Chondrocyte (in vitro differentiated cells): ENCODE results near the gene SFI1. TPM values are rescaled to one million over a fixed set of nuclear protein-coding genes. Genes with fewer than 3 reads are reported as not detected.

ENCODE experiments used
- DNase-seq: peaks from one replicate; pipeline ENCODE4 v3.0.0; 2021; ENCODE audit warnings: mixed read lengths, low spot score
- H3K27ac Mint-ChIP-seq: one replicate; pipeline ENCODE4 v1.8.0; 2021; ENCODE audit warnings: mild to moderate bottlenecking, moderate library complexity, mixed read lengths; ENCODE audit not compliant: unreplicated experiment
- H3K27me3 Mint-ChIP-seq: 2 replicates; pipeline ENCODE4 v1.8.0; 2021; ENCODE audit warnings: low read depth, mixed read lengths
- H3K36me3 Mint-ChIP-seq: 2 replicates; pipeline ENCODE4 v1.8.0; 2021; ENCODE audit warnings: low read depth, mixed read lengths
- H3K4me1 Mint-ChIP-seq: 2 replicates; pipeline ENCODE4 v1.8.0; 2021; ENCODE audit warnings: low read depth, mild to moderate bottlenecking, mixed read lengths
- H3K4me3 Mint-ChIP-seq: one replicate; pipeline ENCODE4 v1.8.0; 2021; ENCODE audit warnings: mild to moderate bottlenecking, moderate library complexity, mixed read lengths; ENCODE audit not compliant: unreplicated experiment
- H3K9me3 Mint-ChIP-seq: 2 replicates; pipeline ENCODE4 v1.8.0; 2021; ENCODE audit warnings: low read depth, mixed read lengths
- CTCF ChIP-seq: fragments of 200-600 bp; sonication (generic); IDR thresholded peaks from 2 replicates; pipeline ENCODE4 v1.5.0; 2021; ENCODE audit warnings: antibody characterized with exemption, mild to moderate bottlenecking, moderate library complexity
- total RNA-seq: library from RNA; stranded (reverse); gene quantifications from 3 replicates; pipeline ENCODE4 v1.2.1, GENCODE V29; 2021

SFI1 gene
- total RNA-seq, 1 donor from 2014 or later = 20.3 TPM

- Mint-ChIP-seq H3K36me3 (peaks cover 14% of the 10 kb centered on the region), H3K27me3 (no peaks in the 10 kb centered on the region), H3K9me3 (no peaks in the 10 kb centered on the region), H3K4me3 (no peak overlapping the region), H3K4me1 (peaks cover 30% of the 10 kb centered on the region), H3K27ac (no peak overlapping the region)
- DNase-seq = no peak
- TF ChIP-seq CTCF = no peak
These were observed 81.4 kb downstream of the SFI1 start for GRCh38 chr22:31577711-31578110.

- Mint-ChIP-seq H3K9me3 (no peaks in the 10 kb centered on the region), H3K4me3 (no peak overlapping the region), H3K36me3 (peaks cover 14% of the 10 kb centered on the region), H3K27me3 (no peaks in the 10 kb centered on the region), H3K4me1 (peaks cover 30% of the 10 kb centered on the region), H3K27ac (no peak overlapping the region)
- no peak for TF ChIP-seq CTCF
- DNase-seq = no peak
These were observed 81.8 kb downstream of the SFI1 start for GRCh38 chr22:31578171-31578570.

GRCh38 chr22:31579835-31580242 lies 83.5 kb downstream of the SFI1 start:
- no peak for DNase-seq
- no peaks in the 10 kb centered on the region for H3K27me3 Mint-ChIP-seq
- TF ChIP-seq CTCF = no peak
- H3K36me3 Mint-ChIP-seq = peaks cover 14% of the 10 kb centered on the region
- H3K27ac Mint-ChIP-seq = peak overlapping the region; percentile 9
- no peak overlapping the region for H3K4me3 Mint-ChIP-seq
- no peaks in the 10 kb centered on the region for H3K9me3 Mint-ChIP-seq
- H3K4me1 Mint-ChIP-seq = peaks cover 35% of the 10 kb centered on the region

- DNase-seq = no peak
- Mint-ChIP-seq H3K4me1 (peaks cover 50% of the 10 kb centered on the region), H3K36me3 (peaks cover 9% of the 10 kb centered on the region), H3K9me3 (peaks cover 4% of the 10 kb centered on the region), H3K4me3 (no peak overlapping the region), H3K27ac (peak overlapping the region; percentile 97), H3K27me3 (no peaks in the 10 kb centered on the region)
- no peak for TF ChIP-seq CTCF
These were observed 87.6 kb downstream of the SFI1 start for GRCh38 chr22:31583861-31584485.

GRCh38 chr22:31584804-31585160 lies 88.4 kb downstream of the SFI1 start:
- H3K9me3 Mint-ChIP-seq = peaks cover 4% of the 10 kb centered on the region
- DNase-seq = no peak
- peaks cover 47% of the 10 kb centered on the region for H3K4me1 Mint-ChIP-seq
- no peak for TF ChIP-seq CTCF
- peak overlapping the region; percentile 97 for H3K27ac Mint-ChIP-seq
- no peak overlapping the region for H3K4me3 Mint-ChIP-seq
- peaks cover 10% of the 10 kb centered on the region for H3K36me3 Mint-ChIP-seq
- no peaks in the 10 kb centered on the region for H3K27me3 Mint-ChIP-seq
